T-helper 1 cell (primary cell): ENCODE data around the gene PCDHGB5.
"Not testable (repeated sequence)": the region's sequence is repeated elsewhere in the genome, so short reads cannot be mapped to it uniquely, and the experiment has no call there.

Source experiments
- DNase-seq, 5 donors: peaks; one replicate each; pipeline ENCODE4 v3.0.0-alpha.2; 2012 to 2020
- total RNA-seq, 4 donors: gene quantifications; one replicate each; lab custom pipeline; 2026; lab: John Stamatoyannopoulos, UW

Gene PCDHGB5
- total RNA-seq: 0.27 to 1.2 (median 0.96) reads per million in 4 donors

GRCh38 chr5:141397756-141398551 is at the start of gene PCDHGB5:
TSS of gene PCDHGB5 (plus strand) at chr5:141397947. CDS start at chr5:141398128, 181 bp downstream.
- DNase-seq: peak in 2 of 5 donors; percentile 18 to 24

GRCh38 chr5:141349917-141350619 is 47.7 kb upstream of the PCDHGB5 start, which contains the start of gene PCDHGB1:
TSS of gene PCDHGB1 (plus strand) at chr5:141350099. CDS start at chr5:141350261, 162 bp downstream.
- DNase-seq: peak in 2 of 5 donors; percentile 19 to 25

- DNase-seq: no peak
Observed at GRCh38 chr5:141351591-141351990, 46.2 kb upstream of the PCDHGB5 start.

- DNase-seq: no peak
Observed at GRCh38 chr5:141354900-141355469, 42.8 kb upstream of the PCDHGB5 start, which contains the start of gene PCDHGA4. TSS of gene PCDHGA4 (plus strand) at chr5:141355021. CDS start at chr5:141355108, 87 bp downstream.

- DNase-seq: no peak
Observed at GRCh38 chr5:141355641-141356040, 42.1 kb upstream of the PCDHGB5 start.

GRCh38 chr5:141356133-141356532 is 41.6 kb upstream of the PCDHGB5 start:
- no peak for DNase-seq

GRCh38 chr5:141356950-141357349 is 40.8 kb upstream of the PCDHGB5 start:
- no peak for DNase-seq

- peak in 1 of 5 donors; percentile 7 for DNase-seq
Observed at GRCh38 chr5:141359790-141360426, 37.8 kb upstream of the PCDHGB5 start, which contains the start of gene PCDHGB2. TSS of gene PCDHGB2 (plus strand) at chr5:141359994. CDS start at chr5:141360136, 142 bp downstream.

- no peak for DNase-seq
Observed at GRCh38 chr5:141360685-141361084, 37.1 kb upstream of the PCDHGB5 start.

- no peak for DNase-seq
Observed at GRCh38 chr5:141362719-141363118, 35.0 kb upstream of the PCDHGB5 start.

GRCh38 chr5:141363952-141364660 is 33.6 kb upstream of the PCDHGB5 start, which contains the start of gene PCDHGA5:
TSS of gene PCDHGA5 (plus strand) at chr5:141364162. CDS start at chr5:141364331, 169 bp downstream.
- DNase-seq: no peak

- no peak for DNase-seq
Observed at GRCh38 chr5:141366016-141366896, 31.5 kb upstream of the PCDHGB5 start.

GRCh38 chr5:141369994-141370848 is 27.5 kb upstream of the PCDHGB5 start, which contains the start of gene PCDHGB3:
TSS of gene PCDHGB3 (plus strand) at chr5:141370242. CDS start at chr5:141370395, 153 bp downstream.
- peak in 3 of 5 donors; percentile 18 to 29 (median 21) for DNase-seq

- DNase-seq: no peak
Observed at GRCh38 chr5:141371572-141372475, 25.9 kb upstream of the PCDHGB5 start.

- no peak for DNase-seq
Observed at GRCh38 chr5:141373673-141374317, 24.0 kb upstream of the PCDHGB5 start, which contains the start of gene PCDHGA6. TSS of gene PCDHGA6 (plus strand) at chr5:141373891. CDS start at chr5:141374084, 193 bp downstream.

- no peak for DNase-seq
Observed at GRCh38 chr5:141374627-141375026, 23.1 kb upstream of the PCDHGB5 start.

- not testable (repeated sequence) for DNase-seq
Observed at GRCh38 chr5:141375444-141376155, 22.1 kb upstream of the PCDHGB5 start.
